ENCODE results near the gene KRTAP5-7. TPM values are rescaled to one million over a fixed set of nuclear protein-coding genes. Genes with fewer than 3 reads are reported as not detected.

KRTAP5-7 gene
- total and polyA plus RNA-seq, 2 of the 8 experiments (the other 6 are each of a cell fraction or from before 2014, with no cell fraction given): not detected

DNA sequence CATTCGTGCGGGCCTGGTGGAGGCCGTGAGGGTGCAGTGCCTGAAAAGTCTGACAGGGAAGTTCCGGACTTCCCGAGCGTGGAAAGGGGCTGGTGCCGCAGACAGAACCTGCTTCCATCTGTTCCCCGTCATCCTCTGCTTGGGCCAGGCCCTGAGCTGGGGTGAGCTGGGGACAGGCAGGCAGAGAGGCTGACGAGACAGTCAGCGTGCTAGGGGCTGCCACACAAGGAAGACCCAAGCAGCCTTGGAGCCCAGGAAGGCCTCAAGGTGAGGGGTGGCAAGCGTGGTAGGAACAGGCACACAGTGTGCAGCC, 48.6 kb upstream of the KRTAP5-7 start (continued):
- no peak for TF ChIP-seq HDAC2 (IDR thresholded peaks at IDR 0.05; ENCODE audit: borderline replicate concordance in 1 of 2, low read depth in 2 of 2, low read length in 2 of 2)
- TF ChIP-seq SIX5 (IDR thresholded peaks at IDR 0.05; ENCODE audit: low read depth, low read length): no peak
- no peak for TF ChIP-seq MAFK (IDR thresholded peaks at IDR 0.05; ENCODE audit: low read depth, low read length)
- no peak for TF ChIP-seq BACH1 (IDR thresholded peaks at IDR 0.05; ENCODE audit: low read length)
- no peak for TF ChIP-seq TAF7 (optimal IDR thresholded peaks at IDR 0.05; ENCODE audit: borderline replicate concordance, low read depth, low read length)
- TF ChIP-seq, protein P1, sequence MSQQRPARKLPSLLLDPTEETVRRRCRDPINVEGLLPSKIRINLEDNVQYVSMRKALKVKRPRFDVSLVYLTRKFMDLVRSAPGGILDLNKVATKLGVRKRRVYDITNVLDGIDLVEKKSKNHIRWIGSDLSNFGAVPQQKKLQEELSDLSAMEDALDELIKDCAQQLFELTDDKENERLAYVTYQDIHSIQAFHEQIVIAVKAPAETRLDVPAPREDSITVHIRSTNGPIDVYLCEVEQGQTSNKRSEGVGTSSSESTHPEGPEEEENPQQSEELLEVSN (IDR thresholded peaks at IDR 0.05): no peak
- TF ChIP-seq BRCA1 (IDR thresholded peaks at IDR 0.05; ENCODE audit: low read depth, low read length): no peak
